AG09319 (cell line): ENCODE measurements around the gene ADD3.

Experiments used
- DNase-seq: peaks from one replicate; pipeline ENCODE4 v3.0.0-alpha.2; 2010; ENCODE audit warnings: low read depth; ENCODE audit errors: extremely low read depth
- CTCF ChIP-seq: IDR thresholded peaks from 2 replicates; pipeline ENCODE4 v1.5.1; 2011; ENCODE audit warnings: low read depth, mild to moderate bottlenecking, inconsistent platforms, low read length, moderate library complexity

The ADD3 gene

GRCh38 chr10:110007161-110007700 is 553 bp upstream of the ADD3 start:
- DNase-seq = no peak
- TF ChIP-seq CTCF = no peak

GRCh38 chr10:110008518-110009339 is 945 bp downstream of the ADD3 start:
- TF ChIP-seq CTCF = no peak
- DNase-seq = no peak

- DNase-seq = no peak
- TF ChIP-seq CTCF = no peak
Measured at GRCh38 chr10:110009736-110010475, 2.1 kb downstream of the ADD3 start.

- TF ChIP-seq CTCF = no peak
- no peak for DNase-seq
Measured at GRCh38 chr10:110010486-110011378, 2.9 kb downstream of the ADD3 start.

GRCh38 chr10:110011681-110012080 is 3.9 kb downstream of the ADD3 start:
- no peak for TF ChIP-seq CTCF
- no peak for DNase-seq

GRCh38 chr10:110013630-110014293 is 6.0 kb downstream of the ADD3 start:
- no peak for DNase-seq
- TF ChIP-seq CTCF = no peak
